Fibroblast of lung (primary cell): ENCODE results near the gene ARPC5. TPM values are rescaled to one million over a fixed set of nuclear protein-coding genes. Genes with fewer than 3 reads are reported as not detected.

Source experiments
- DNase-seq, 2 donors: peaks; one replicate each; pipeline versions ENCODE4 v3.0.0 to v3.0.0-alpha.2; 2010; ENCODE audit warnings: low read depth in 2 of 2
- H2AFZ ChIP-seq: 2 replicates; pipeline ENCODE4 v1.5.1; 2012; ENCODE audit warnings: low read length, control low read depth, inconsistent platforms
- H3K27ac ChIP-seq: 2 replicates; pipeline ENCODE4 v1.5.1; 2011; ENCODE audit warnings: low read length, control low read depth; ENCODE audit not compliant: insufficient read depth
- H3K27me3 ChIP-seq: 2 replicates; pipeline ENCODE4 v1.5.1; 2011; ENCODE audit warnings: mild to moderate bottlenecking, low read length; ENCODE audit not compliant: control insufficient read depth, insufficient read depth
- H3K36me3 ChIP-seq: 2 replicates; pipeline ENCODE4 v1.5.1; 2011; ENCODE audit warnings: low read length; ENCODE audit not compliant: control insufficient read depth, insufficient read depth
- H3K4me1 ChIP-seq: 2 replicates; pipeline ENCODE4 v1.5.1; 2011; ENCODE audit warnings: low read length; ENCODE audit not compliant: control insufficient read depth, insufficient read depth; ENCODE audit errors: extremely low read depth
- H3K4me2 ChIP-seq: 2 replicates; pipeline ENCODE4 v1.5.1; 2011; ENCODE audit warnings: low read length, control low read depth; ENCODE audit not compliant: insufficient read depth; ENCODE audit errors: extremely low read depth
- H3K4me3 ChIP-seq, 4 experiments: fragments of 200-600 bp in 1 of 4; sonication (generic) in 1 of 4; replicated peaks in 1 of 4; 2 replicates each; pipeline ENCODE4 v1.5.1; 2011 to 2016; ENCODE audit warnings: low read length in 4 of 4, low read depth in 3 of 4, mild to moderate bottlenecking in 3 of 4, control low read depth in 2 of 4, inconsistent platforms in 1 of 4, mixed read lengths in 1 of 4; ENCODE audit not compliant: insufficient read depth in 1 of 4; ENCODE audit errors: control extremely low read depth in 1 of 4
- H3K79me2 ChIP-seq: 2 replicates; pipeline ENCODE4 v1.5.1; 2012; ENCODE audit warnings: mild to moderate bottlenecking, low read length, inconsistent platforms; ENCODE audit not compliant: control insufficient read depth, insufficient read depth
- H3K9ac ChIP-seq: 2 replicates; pipeline ENCODE4 v1.5.1; 2011; ENCODE audit warnings: mild to moderate bottlenecking, low read length, control low read depth; ENCODE audit not compliant: insufficient read depth
- H3K9me3 ChIP-seq: 2 replicates; pipeline ENCODE4 v1.5.1; 2012; ENCODE audit warnings: low read depth, low read length; ENCODE audit not compliant: control insufficient read depth, insufficient read depth
- H4K20me1 ChIP-seq: 2 replicates; pipeline ENCODE4 v1.5.1; 2011; ENCODE audit warnings: low read length; ENCODE audit not compliant: control insufficient read depth, insufficient read depth; ENCODE audit errors: extremely low read depth
- CTCF ChIP-seq, 2 donors: IDR thresholded peaks in 1 of 2; conservative IDR thresholded peaks in 1 of 2; 1 replicate in 1 of 2; 2 replicates in 1 of 2; pipeline ENCODE4 v1.5.1; 2011 to 2012; ENCODE audit warnings: low read length in 2 of 2, control low read depth in 1 of 2, inconsistent platforms in 1 of 2, low read depth in 1 of 2, mild to moderate bottlenecking in 1 of 2
- EZH2 ChIP-seq: IDR thresholded peaks from 2 replicates; pipeline ENCODE4 v1.5.1; 2012; ENCODE audit warnings: low read length, control low read depth, mild to moderate bottlenecking; ENCODE audit errors: missing control alignments
- polyA plus RNA-seq, 2 donors: library from polyadenylated mRNA; depleted of rRNA in 1 of 2; stranded (reverse) in 1 of 2; unstranded in 1 of 2; fragments of >200 nt; gene quantifications; 2 replicates each; pipeline ENCODE4 v1.2.1, GENCODE V29; 2011 to 2012; ENCODE audit warnings: missing spikeins in 1 of 2
- total RNA-seq: library from RNA; depleted of rRNA; stranded (reverse); fragments of >200 nt; gene quantifications from 2 replicates; pipeline ENCODE4 v1.2.1, GENCODE V29; 2014

Gene ARPC5
- total and polyA plus RNA-seq, 2 donors (not counting 1 experiment from before 2014, with no cell fraction given), result 142 to 350 TPM

GRCh38 chr1:183645531-183645930 is 9.9 kb upstream of the ARPC5 start:
- TF ChIP-seq EZH2 (no peak), CTCF (conservative IDR thresholded peaks at IDR 0.05 in 1 of 2, IDR thresholded peaks at IDR 0.05 in 1 of 2; ENCODE audit: low read depth in 1 of 2, low read length in 2 of 2) (no peak)
- Histone ChIP-seq H3K9me3 (no peaks in the 10 kb centered on the region), H4K20me1 (no peaks in the 10 kb centered on the region), H3K27ac (no peak overlapping the region), H3K36me3 (no peaks in the 10 kb centered on the region), H3K27me3 (no peaks in the 10 kb centered on the region), H2AFZ (no peak overlapping the region), H3K4me1 (no peaks in the 10 kb centered on the region), H3K79me2 (peaks cover 3% of the 10 kb centered on the region), H3K4me2 (no peak overlapping the region), H3K9ac (no peak overlapping the region), H3K4me3 (no peak overlapping the region)
- DNase-seq, result no peak

GRCh38 chr1:183642166-183642565 is 6.6 kb upstream of the ARPC5 start:
- no peak overlapping the region for H2AFZ ChIP-seq
- H3K79me2 ChIP-seq, result peaks cover 3% of the 10 kb centered on the region
- H3K4me3 ChIP-seq, result no peak overlapping the region
- H3K9ac ChIP-seq, result no peak overlapping the region
- TF ChIP-seq EZH2, result no peak
- TF ChIP-seq CTCF (conservative IDR thresholded peaks at IDR 0.05 in 1 of 2, IDR thresholded peaks at IDR 0.05 in 1 of 2; ENCODE audit: low read depth in 1 of 2, low read length in 2 of 2), result no peak
- H4K20me1 ChIP-seq, result no peaks in the 10 kb centered on the region
- no peaks in the 10 kb centered on the region for H3K9me3 ChIP-seq
- H3K27me3 ChIP-seq, result no peaks in the 10 kb centered on the region
- DNase-seq, result no peak
- H3K4me1 ChIP-seq, result no peaks in the 10 kb centered on the region
- no peak overlapping the region for H3K4me2 ChIP-seq
- no peak overlapping the region for H3K27ac ChIP-seq
- no peaks in the 10 kb centered on the region for H3K36me3 ChIP-seq

GRCh38 chr1:183640193-183640592 is 4.6 kb upstream of the ARPC5 start:
- no peak overlapping the region for H3K9ac ChIP-seq
- H3K79me2 ChIP-seq, result peaks cover 14% of the 10 kb centered on the region
- no peak overlapping the region for H2AFZ ChIP-seq
- no peak for TF ChIP-seq CTCF (conservative IDR thresholded peaks at IDR 0.05 in 1 of 2, IDR thresholded peaks at IDR 0.05 in 1 of 2; ENCODE audit: low read depth in 1 of 2, low read length in 2 of 2)
- no peaks in the 10 kb centered on the region for H3K4me1 ChIP-seq
- H3K4me3 ChIP-seq, result no peak overlapping the region
- H3K36me3 ChIP-seq, result no peaks in the 10 kb centered on the region
- no peak overlapping the region for H3K4me2 ChIP-seq
- H4K20me1 ChIP-seq, result no peaks in the 10 kb centered on the region
- no peak overlapping the region for H3K27ac ChIP-seq
- H3K9me3 ChIP-seq, result no peaks in the 10 kb centered on the region
- DNase-seq, result no peak
- H3K27me3 ChIP-seq, result no peaks in the 10 kb centered on the region
